Measurements from ENCODE around the gene AHI1.

The AHI1 gene

DNA sequence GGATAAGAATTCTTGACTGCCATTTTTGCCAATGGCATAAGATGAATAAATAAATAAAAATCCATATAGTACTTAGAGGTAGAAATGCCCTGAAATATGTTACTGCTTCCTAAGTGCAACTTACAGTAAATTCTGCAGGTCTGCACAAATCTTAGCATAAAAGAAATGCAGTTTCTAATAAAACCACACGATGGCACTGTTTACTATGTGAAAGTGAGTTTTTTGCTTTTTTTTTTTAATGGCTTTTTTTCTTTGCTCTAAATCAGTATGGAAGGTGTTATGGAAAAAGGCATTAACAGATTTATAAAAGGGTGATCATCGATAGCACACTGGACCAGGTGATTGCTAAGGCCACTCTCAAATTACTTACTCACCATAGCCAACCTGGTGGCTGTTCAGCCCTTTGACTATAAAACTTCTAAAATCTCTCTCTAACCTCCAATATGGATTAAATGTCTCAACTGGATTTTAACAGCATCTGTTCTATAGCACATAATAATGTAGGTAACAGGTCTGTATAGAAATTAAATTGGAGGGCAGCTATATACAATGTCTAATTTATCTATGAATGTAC lies 45.8 kb downstream of the AHI1 start:
- no peak for TF ChIP-seq ZNF274 (IDR thresholded peaks at IDR 0.05; ENCODE audit: low read depth, low read length)
- no peak overlapping the region for H3K4me3 ChIP-seq (ENCODE audit: low read length)

DNA sequence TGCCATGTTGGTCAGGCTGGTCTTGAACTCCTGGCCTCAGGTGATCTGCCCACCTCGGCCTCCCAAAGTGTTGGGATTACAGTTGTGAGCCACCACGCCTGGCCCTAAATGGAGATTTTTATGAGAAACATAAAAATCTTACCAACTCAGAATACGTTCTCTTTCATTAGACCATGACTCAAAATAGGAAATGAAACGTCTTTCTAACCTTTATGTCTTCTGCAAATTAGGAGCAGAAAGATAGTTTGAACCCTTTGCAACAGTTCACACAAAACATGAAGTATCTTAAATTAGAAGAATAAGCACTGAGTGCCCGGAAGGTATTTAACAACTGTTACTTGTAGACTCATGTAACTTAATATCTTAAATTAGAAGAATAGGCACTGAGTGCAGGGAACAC lies 48.3 kb downstream of the AHI1 start:
- H3K4me3 ChIP-seq (ENCODE audit: low read length), result no peak overlapping the region
- no peak for TF ChIP-seq ZNF274 (IDR thresholded peaks at IDR 0.05; ENCODE audit: low read depth, low read length)

DNA sequence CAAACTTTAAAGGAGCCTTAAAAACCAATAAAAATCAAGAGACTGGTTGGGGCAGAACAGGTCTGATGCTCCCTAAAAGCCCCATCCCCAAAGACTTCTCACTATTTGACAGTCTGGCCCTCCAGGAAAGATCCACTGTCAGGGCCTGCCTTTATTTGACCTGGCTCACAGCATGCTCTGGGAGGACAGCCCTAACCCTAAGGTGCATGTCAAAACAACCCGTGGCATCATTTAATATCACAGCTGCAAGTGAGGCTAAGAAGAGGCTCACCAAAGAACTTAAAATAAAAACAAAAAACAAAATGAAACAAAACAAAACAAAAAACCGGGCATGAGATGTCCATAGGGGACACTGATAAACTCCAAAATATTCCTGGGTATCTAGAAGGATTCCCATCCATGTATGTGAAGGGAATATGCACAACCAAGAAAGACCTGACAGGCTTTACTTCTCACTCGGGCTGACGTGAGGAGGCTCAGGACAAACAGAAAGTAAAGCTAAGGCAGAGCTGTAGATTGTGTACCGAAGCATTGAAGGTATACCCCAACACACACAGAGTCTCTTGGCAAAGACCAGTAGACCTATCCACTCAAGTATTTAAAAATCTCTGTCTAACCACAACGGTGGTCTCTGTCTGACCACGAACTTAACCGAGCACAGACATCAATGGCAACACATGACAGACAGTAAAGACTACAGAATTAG lies 57.3 kb downstream of the AHI1 start:
- peak overlapping the region; percentile 18; the same call in 1 of the 2 replicates for H3K4me3 ChIP-seq (ENCODE audit: low read length)

DNA sequence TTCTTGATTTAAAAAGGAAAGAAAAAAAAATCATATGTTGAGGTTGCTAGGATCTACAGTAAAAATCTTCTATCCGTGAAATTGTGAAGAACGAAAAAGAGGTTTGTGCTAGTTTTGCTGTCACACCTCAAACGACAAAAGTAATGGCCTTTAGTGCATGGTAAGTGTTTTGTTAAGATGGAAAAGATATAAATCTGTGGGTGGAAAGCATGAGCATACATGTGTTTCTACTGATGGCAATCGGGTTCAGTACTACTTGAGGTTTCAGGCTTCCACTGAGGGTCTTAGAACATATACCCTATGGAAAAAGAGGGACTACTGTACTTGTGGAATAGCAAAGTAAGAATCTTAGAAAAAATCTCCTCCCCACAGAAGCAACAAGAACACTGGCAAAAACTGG lies 58.0 kb downstream of the AHI1 start:
- no peak for TF ChIP-seq ZNF274 (IDR thresholded peaks at IDR 0.05; ENCODE audit: low read depth, low read length)
- H3K4me3 ChIP-seq (ENCODE audit: low read length), result no peak overlapping the region

More for the DNA sequence above, 57.3 kb downstream of the AHI1 start:
- no peak for TF ChIP-seq ZNF274 (IDR thresholded peaks at IDR 0.05; ENCODE audit: low read depth, low read length)

DNA sequence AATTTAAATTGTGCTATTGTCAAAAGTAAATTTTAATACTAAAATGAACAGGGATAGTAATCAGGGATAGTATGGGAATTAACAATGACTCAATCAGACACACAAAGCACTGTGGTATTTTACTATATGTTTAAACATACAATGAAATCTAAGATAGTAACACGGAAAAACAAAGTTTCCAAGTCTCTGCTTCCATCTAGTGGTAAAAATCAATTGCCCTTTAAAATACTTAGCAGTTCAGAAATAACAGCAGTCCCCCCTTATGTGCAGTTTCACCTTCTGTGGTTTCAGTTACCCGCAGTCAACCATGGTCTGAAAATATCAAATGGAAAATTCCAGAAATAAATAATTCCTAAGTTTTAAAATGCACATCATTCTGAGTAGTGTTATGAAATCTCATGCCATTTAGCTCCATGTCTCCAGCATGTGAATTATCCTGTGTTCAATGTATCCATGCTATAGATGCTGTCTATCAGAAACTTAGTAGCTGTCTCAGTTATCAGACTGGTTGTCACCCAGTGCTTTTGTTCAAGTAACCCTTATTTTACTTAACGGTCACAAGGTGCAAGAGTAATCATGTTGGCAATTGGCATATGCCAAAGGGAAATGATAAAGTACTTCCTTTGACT lies 58.5 kb downstream of the AHI1 start:
- TF ChIP-seq ZNF274 (IDR thresholded peaks at IDR 0.05; ENCODE audit: low read depth, low read length), result no peak
- H3K4me3 ChIP-seq (ENCODE audit: low read length), result no peak overlapping the region

DNA sequence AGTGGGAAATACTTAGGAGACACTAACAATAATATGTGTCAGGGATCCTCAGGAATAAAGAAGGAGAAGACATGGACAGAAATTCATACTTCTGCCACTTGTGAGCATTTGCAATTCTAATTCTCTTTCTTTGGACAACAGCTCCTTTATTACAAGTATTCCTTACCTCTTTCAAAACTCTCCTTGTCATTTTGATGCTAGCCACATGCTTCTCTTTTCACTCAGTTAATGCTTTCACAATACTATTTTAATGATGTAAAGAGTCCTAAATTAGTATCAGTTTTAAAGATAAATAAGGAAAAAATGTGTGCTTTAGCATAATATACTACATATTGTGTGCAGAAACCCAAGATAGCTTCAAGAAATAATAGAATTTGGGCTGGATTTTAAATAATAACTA lies 62.5 kb downstream of the AHI1 start:
- H3K4me3 ChIP-seq (ENCODE audit: low read length), result no peak overlapping the region
- TF ChIP-seq ZNF274 (IDR thresholded peaks at IDR 0.05; ENCODE audit: low read depth, low read length), result no peak

DNA sequence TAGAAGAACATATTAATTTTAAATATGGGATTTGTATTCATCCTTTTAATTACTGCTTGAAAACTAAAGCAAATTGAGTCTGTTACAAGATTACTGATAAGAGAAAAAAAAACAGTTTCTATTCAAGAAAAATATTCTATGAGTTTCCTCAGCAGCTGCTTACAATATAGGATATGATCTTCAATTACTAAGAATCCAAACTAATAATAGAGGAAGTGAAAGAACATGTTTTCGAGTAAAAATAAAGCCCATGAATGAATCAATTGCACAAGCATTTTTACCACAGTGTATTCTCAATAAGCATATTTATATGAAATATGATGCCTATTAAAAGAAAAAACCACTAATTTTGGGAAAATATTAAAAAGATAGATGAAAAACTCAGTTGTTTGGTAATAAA lies 63.4 kb downstream of the AHI1 start:
- H3K4me3 ChIP-seq (ENCODE audit: low read length), result no peak overlapping the region
- TF ChIP-seq ZNF274 (IDR thresholded peaks at IDR 0.05; ENCODE audit: low read depth, low read length), result no peak

DNA sequence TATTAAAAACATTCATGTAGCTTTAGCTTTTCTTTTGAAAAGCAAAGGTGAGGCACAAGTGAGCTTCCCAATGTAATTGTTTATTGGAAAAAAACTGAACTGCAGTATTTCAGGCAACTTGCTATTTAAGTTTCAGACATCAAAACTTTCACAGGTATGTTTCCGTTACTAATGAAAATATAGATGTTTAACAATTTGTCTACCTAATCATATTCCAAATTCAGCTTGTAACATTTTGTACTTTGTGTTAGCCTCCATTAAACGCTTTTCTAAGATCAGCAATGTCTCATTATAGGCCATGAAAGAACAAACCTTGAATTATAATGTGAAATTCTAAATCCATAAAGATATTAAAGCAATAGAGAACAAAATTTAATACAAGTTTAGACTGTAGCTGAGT lies 69.5 kb downstream of the AHI1 start:
- no peak overlapping the region for H3K4me3 ChIP-seq (ENCODE audit: low read length)
- no peak for TF ChIP-seq ZNF274 (IDR thresholded peaks at IDR 0.05; ENCODE audit: low read depth, low read length)

DNA sequence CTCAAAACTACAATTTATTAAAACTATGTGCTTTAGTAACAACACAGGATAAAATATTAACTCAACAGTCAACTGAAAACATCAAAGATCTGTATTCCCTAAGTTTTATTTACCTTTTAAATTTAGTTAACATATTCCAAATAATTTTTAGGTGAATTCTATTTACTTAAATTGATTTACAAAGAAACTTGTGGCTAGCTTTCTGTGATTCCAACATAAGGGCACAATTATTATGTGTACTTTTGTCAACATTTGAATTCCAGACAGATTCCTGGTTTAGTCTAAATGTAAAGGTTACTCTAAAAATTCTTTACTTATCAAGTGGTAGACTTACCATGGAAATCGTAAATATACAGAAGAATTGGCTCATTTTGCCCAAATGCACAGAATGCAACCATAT lies 70.7 kb downstream of the AHI1 start:
- H3K4me3 ChIP-seq (ENCODE audit: low read length), result no peak overlapping the region
- TF ChIP-seq ZNF274 (IDR thresholded peaks at IDR 0.05; ENCODE audit: low read depth, low read length), result no peak

DNA sequence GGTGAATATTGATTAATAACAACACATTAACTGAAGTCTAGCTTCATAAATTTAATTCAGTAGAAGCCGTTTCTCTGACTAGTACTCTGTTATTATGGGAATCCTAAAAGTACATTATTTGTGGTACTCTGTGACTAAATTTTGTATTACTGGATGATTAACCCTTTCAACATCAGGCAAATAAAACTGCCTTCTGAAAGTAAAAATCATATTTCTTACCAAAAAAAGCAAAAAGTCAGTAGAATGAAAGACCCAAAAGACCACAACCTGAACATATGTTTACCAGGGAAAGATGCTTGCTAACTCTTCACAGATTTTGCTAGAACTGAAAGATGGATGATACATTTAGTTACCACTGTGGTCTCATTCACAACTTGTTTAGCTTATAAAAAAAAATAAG lies 73.2 kb downstream of the AHI1 start:
- no peak for TF ChIP-seq ZNF274 (IDR thresholded peaks at IDR 0.05; ENCODE audit: low read depth, low read length)

DNA sequence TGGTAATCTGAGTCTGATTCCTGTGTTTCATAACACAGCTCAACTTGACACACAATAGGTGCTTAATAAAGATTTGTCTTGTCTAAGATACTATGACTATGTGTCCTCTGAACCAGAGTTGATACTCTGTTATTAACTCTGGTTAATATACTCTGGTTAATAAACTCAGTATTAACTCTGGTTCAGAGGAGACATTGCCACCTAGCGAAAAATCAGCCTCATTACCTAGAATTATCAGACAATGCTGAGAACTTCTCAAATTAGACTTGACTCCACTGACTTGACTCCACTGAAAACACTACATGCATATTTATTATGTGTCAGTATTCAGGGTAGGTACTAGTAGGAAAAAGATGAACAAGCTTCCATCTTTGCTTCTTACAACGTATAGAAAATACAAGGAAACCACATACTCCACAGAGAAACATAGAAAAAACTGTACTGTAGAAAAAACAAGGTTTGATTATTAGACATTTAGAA lies 73.9 kb downstream of the AHI1 start:
- TF ChIP-seq ZNF274 (IDR thresholded peaks at IDR 0.05; ENCODE audit: low read depth, low read length), result no peak
- no peak overlapping the region for H3K4me3 ChIP-seq (ENCODE audit: low read length)

More for the DNA sequence above, 73.2 kb downstream of the AHI1 start:
- H3K4me3 ChIP-seq (ENCODE audit: low read length), result no peak overlapping the region

DNA sequence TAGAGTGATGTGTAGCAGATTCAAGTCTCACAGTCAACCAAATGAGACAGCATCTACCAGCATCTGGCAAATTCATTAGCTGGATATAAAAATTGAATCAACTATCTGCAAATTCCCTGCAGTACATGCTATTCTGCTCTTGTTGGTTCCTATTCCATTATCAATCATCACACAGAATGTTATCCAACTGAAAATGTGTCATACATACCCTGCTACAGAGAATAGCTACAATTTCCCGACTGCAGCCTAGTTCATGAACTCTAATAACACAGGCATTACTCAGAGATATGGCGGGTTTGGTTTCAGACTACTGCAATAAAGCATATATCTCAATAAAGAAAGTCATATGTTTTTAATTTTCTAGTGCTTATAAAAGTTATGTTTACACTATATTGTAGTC lies 78.4 kb downstream of the AHI1 start:
- no peak for TF ChIP-seq ZNF274 (IDR thresholded peaks at IDR 0.05; ENCODE audit: low read depth, low read length)
- no peak overlapping the region for H3K4me3 ChIP-seq (ENCODE audit: low read length)

DNA sequence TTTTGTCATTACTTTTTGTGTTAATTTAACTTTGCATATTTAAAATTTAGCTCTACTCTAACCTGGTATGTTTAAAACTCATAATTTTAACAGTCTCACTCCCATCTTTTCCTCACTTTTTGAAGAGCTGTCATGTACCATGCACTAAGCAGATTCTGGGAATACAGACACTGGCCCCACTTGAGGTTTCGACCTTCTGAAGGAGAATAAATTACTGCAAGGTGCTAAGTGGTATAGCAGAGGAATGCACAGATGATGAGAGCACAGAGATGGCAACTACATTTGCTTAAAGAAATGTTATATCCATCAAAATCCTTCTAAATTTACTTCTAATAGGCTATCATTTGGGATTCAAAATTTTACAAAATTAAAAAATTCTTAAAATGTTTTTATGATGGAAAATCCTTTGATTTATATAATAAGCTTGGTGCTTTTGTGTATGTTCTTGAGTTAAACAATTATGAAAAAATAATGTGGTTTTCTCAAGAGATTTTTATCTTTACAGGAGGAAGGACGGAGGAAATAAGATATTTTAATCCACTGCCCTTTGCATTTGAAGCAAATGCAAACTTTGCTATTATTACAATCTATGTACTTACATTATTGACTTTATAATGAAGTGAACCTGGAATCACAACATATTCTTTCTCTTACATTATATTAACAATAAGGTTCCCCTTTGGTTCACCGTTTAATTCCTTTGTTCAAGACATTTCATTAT lies 79.3 kb downstream of the AHI1 start:
- no peak for TF ChIP-seq ZNF274 (IDR thresholded peaks at IDR 0.05; ENCODE audit: low read depth, low read length)
- no peak overlapping the region for H3K4me3 ChIP-seq (ENCODE audit: low read length)

DNA sequence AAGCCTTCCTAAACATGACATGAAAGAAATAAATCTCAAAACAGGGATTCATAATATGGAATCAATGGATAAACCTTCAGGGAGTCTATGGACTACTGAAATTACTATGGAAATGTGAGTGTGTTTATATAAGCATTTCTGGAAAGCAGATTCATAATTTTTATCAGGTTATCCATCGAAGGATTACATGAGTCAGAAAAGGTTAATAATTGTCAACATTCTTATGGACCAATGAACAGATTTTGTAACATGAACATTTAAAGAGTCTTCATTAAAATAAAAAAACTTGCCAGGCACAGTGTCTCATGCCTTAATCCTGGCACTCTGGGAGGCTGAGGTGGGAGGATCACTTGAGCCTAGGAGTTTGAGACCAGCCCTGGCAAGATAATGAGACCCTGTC lies 84.8 kb downstream of the AHI1 start:
- H3K4me3 ChIP-seq (ENCODE audit: low read length), result no peak overlapping the region
- no peak for TF ChIP-seq ZNF274 (IDR thresholded peaks at IDR 0.05; ENCODE audit: low read depth, low read length)
